Stomach (tissue), 9 donors: ENCODE measurements around the gene JAKMIP1. TPM values are rescaled to one million over a fixed set of nuclear protein-coding genes. Genes with fewer than 3 reads are reported as not detected.

Experiments
- DNase-seq, 2 donors: peaks; one replicate each; pipeline versions ENCODE4 v3.0.0 to v3.0.0-alpha.2; 2013 to 2019
- H3K27ac ChIP-seq, 5 donors: fragments of 200-600 bp in 4 of 5; sonication (generic) in 4 of 5; one replicate each; pipeline ENCODE4 v1.5.1; 2013 to 2019; ENCODE audit warnings: mild to moderate bottlenecking in 1 of 5, moderate library complexity in 1 of 5
- H3K27me3 ChIP-seq, 3 donors: fragments of 200-600 bp; sonication (generic); one replicate each; pipeline ENCODE4 v1.5.1; 2017 to 2019; ENCODE audit warnings: mixed run types in 1 of 3
- H3K36me3 ChIP-seq, 4 donors: fragments of 200-600 bp; sonication (generic); 1 replicate in 3 of 4; 2 replicates in 1 of 4; pipeline ENCODE4 v1.5.1; 2016 to 2019
- H3K4me1 ChIP-seq, 4 donors: fragments of 200-600 bp; sonication (generic); one replicate each; pipeline ENCODE4 v1.5.1; 2016 to 2019
- H3K4me3 ChIP-seq, 4 donors: fragments of 200-600 bp; sonication (generic) in 3 of 4; one replicate each; pipeline ENCODE4 v1.5.1; 2016 to 2019; ENCODE audit warnings: mild to moderate bottlenecking in 1 of 4
- H3K9me3 ChIP-seq, 4 donors: fragments of 200-600 bp; sonication (generic); one replicate each; pipeline ENCODE4 v1.5.1; 2016 to 2019
- CTCF ChIP-seq, 7 experiments: fragments of 450-650 bp in 4 of 7; fragments of 200-600 bp in 3 of 7; sonication (generic) in 3 of 7; IDR thresholded peaks; one replicate each; pipeline ENCODE4 v1.5.1; 2016 to 2019; ENCODE audit warnings: antibody characterized with exemption in 7 of 7, control low read depth in 2 of 7, mild to moderate bottlenecking in 1 of 7
- EP300 ChIP-seq: sonication (generic); formaldehyde crosslinking; IDR thresholded peaks from one replicate; pipeline ENCODE4 v1.6.1; 2017; ENCODE audit warnings: antibody characterized with exemption
- POLR2A ChIP-seq, 4 donors: fragments of 450-650 bp; IDR thresholded peaks; one replicate each; pipeline ENCODE4 v1.6.1; 2016; ENCODE audit warnings: antibody characterized with exemption in 4 of 4, control low read depth in 2 of 4, mild to moderate bottlenecking in 1 of 4, moderate library complexity in 1 of 4
- POLR2AphosphoS5 ChIP-seq, 3 donors: sonication (generic); formaldehyde crosslinking; IDR thresholded peaks; one replicate each; pipeline ENCODE4 v1.6.1; 2016; ENCODE audit warnings: antibody characterized with exemption in 3 of 3
- WGBS, 5 donors: extraction: QIAGEN DNeasy Blood & Tissue Kit in 3 of 5; methylation state at CpG; one replicate each; pipeline versions ENCODE4 v1.1.5 to v1.1.7; 2013 to 2018; 5-methylcytosine and 5-hydroxymethylcytosine counted together
- intact Hi-C: fragments of 100-400 bp; cut with DNase I; formaldehyde crosslinking; loops from one replicate; pipeline ENCODE4 v1.15.1; 2023; ENCODE audit warnings: low total_unique reads
- polyA plus RNA-seq, 3 donors: library from polyadenylated mRNA; stranded (reverse); fragments of 200-250 nt; gene quantifications; one replicate each; pipeline ENCODE4 v1.2.3, GENCODE V29; 2013
- total RNA-seq, 5 donors: library from RNA; depleted of rRNA; stranded (reverse); fragments of >200 nt; gene quantifications; one replicate each; pipeline versions ENCODE4 v1.1.0 to v1.2.3, GENCODE V29; 2014 to 2016
- donor health status: healthy with polysubstance abuse.
- donor health status: Bipolar disorder and iron deficiency.
- donor health status: healthy.

Gene JAKMIP1
- total and polyA plus RNA-seq, 8 donors = 0.18 to 10.3 (median 0.54) TPM; not detected in 2

GRCh38 chr4:6128221-6128850 lies 72.0 kb downstream of the JAKMIP1 start:
- intact Hi-C loops = no loop called here
- DNase-seq = no peak
- Histone ChIP-seq H3K9me3 (no peaks in the 10 kb centered on the region), H3K4me3 (no peak overlapping the region), H3K27me3 (peaks cover 0 to 18% (median 0%) of the 10 kb centered on the region in 3 donors), H3K36me3 (no peaks in the 10 kb centered on the region), H3K4me1 (no peaks in the 10 kb centered on the region), H3K27ac (no peak overlapping the region)
- TF ChIP-seq CTCF (IDR thresholded peaks at IDR 0.05) (no peak), POLR2AphosphoS5 (IDR thresholded peaks at IDR 0.05) (no peak), POLR2A (IDR thresholded peaks at IDR 0.05) (no peak), EP300 (no peak)
- 31 to 70% (median 50%) methylated on average over 11 of the region's 11 CpGs for WGBS, 5 donors

- intact Hi-C loops = no loop called here
- Histone ChIP-seq H3K27ac (no peak overlapping the region), H3K36me3 (no peaks in the 10 kb centered on the region), H3K27me3 (peaks cover 0 to 18% (median 0%) of the 10 kb centered on the region in 3 donors), H3K4me3 (no peak overlapping the region), H3K9me3 (no peaks in the 10 kb centered on the region), H3K4me1 (no peaks in the 10 kb centered on the region)
- TF ChIP-seq POLR2A (IDR thresholded peaks at IDR 0.05) (no peak), EP300 (no peak), CTCF (IDR thresholded peaks at IDR 0.05) (no peak), POLR2AphosphoS5 (IDR thresholded peaks at IDR 0.05) (no peak)
- 77 to 87% (median 83%) methylated on average over 16 to 20 of the region's 20 CpGs for WGBS, 5 donors
- DNase-seq = no peak
Measured at GRCh38 chr4:6126971-6127745, 73.2 kb downstream of the JAKMIP1 start.

- Histone ChIP-seq H3K4me3 (no peak overlapping the region), H3K36me3 (no peaks in the 10 kb centered on the region), H3K9me3 (no peaks in the 10 kb centered on the region), H3K27ac (no peak overlapping the region), H3K27me3 (peaks cover 0 to 18% (median 0%) of the 10 kb centered on the region in 3 donors), H3K4me1 (no peaks in the 10 kb centered on the region)
- intact Hi-C loops = no loop called here
- DNase-seq = no peak
- TF ChIP-seq POLR2AphosphoS5 (IDR thresholded peaks at IDR 0.05) = no peak
- TF ChIP-seq EP300 = no peak
- no peak for TF ChIP-seq CTCF (IDR thresholded peaks at IDR 0.05)
- TF ChIP-seq POLR2A (IDR thresholded peaks at IDR 0.05) = no peak
- WGBS, 5 donors = 61 to 67% (median 64%) methylated on average over 5 of the region's 5 CpGs
Measured at GRCh38 chr4:6125103-6125651, 75.2 kb downstream of the JAKMIP1 start.

GRCh38 chr4:6124386-6125102 lies 75.8 kb downstream of the JAKMIP1 start:
- Histone ChIP-seq H3K27me3 (peaks cover 0 to 18% (median 0%) of the 10 kb centered on the region in 3 donors), H3K4me3 (no peak overlapping the region), H3K36me3 (no peaks in the 10 kb centered on the region), H3K4me1 (no peaks in the 10 kb centered on the region), H3K9me3 (no peaks in the 10 kb centered on the region), H3K27ac (no peak overlapping the region)
- DNase-seq = no peak
- 87 to 98% (median 90%) methylated on average over 6 of the region's 6 CpGs for WGBS, 5 donors
- intact Hi-C loops = no loop called here
- TF ChIP-seq POLR2A (IDR thresholded peaks at IDR 0.05) (no peak), CTCF (IDR thresholded peaks at IDR 0.05) (no peak), EP300 (no peak), POLR2AphosphoS5 (IDR thresholded peaks at IDR 0.05) (no peak)
